GM06990 (cell line): ENCODE data around the gene KIF26B.

ENCODE experiments used
- DNase-seq: peaks from one replicate; pipeline ENCODE4 v3.0.0-alpha.2; 2011; ENCODE audit not compliant: insufficient read length; ENCODE audit errors: extremely low read depth
- H3K27me3 ChIP-seq: replicated peaks from 2 replicates; pipeline ENCODE4 v1.6.0; 2011; ENCODE audit warnings: low read length; ENCODE audit not compliant: control insufficient read depth, insufficient read depth
- H3K36me3 ChIP-seq: 2 replicates; pipeline ENCODE4 v1.5.1; 2011; ENCODE audit warnings: low read length; ENCODE audit not compliant: control insufficient read depth, insufficient read depth
- H3K4me3 ChIP-seq: replicated peaks from 2 replicates; pipeline ENCODE4 v1.5.1; 2011; ENCODE audit warnings: low read depth, mild to moderate bottlenecking, control low read depth, low read length
- TF ChIP-seq, protein P1 (sequence below): IDR thresholded peaks from 2 replicates; pipeline ENCODE4 v1.5.1; 2011; ENCODE audit warnings: low read length, control low read depth, mild to moderate bottlenecking, inconsistent platforms; ENCODE audit not compliant: insufficient read depth, poor library complexity, severe bottlenecking

Gene KIF26B

DNA sequence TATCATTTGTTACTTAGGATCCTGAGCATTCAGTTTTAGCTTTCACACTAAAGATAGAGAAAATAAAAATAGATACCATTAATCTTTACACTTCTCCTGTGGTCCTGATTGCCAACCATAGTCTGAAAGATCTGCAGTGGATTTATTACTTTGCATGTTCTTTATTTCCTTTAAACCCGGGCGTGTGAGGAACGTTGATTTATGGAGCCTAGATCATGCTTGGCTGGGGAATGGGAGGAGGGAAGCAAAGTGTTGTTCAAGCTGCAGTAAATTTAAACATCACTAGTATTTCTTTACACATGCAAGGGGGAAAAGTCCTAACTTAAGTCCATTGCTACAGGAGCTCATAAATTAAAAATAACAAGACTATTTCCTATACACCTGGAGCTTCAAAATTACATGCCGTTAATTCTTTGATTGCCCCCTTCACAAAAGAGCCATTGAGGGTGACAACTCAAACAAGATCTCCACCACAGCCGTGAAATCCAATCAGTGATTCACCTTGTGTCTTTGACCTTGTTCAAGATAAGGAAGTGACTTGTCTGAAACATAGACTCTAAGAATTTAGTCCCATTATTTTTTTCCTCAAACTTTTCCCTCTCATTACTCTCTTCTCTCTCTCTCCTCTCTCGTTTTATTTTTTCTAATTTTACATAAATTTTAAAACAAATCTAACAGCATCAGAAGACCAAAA lies 282.7 kb downstream of the KIF26B start:
- H3K27me3 ChIP-seq: no peaks in the 10 kb centered on the region
- no peak overlapping the region for H3K4me3 ChIP-seq
- DNase-seq: no peak
- no peaks in the 10 kb centered on the region for H3K36me3 ChIP-seq
- TF ChIP-seq, protein P1, sequence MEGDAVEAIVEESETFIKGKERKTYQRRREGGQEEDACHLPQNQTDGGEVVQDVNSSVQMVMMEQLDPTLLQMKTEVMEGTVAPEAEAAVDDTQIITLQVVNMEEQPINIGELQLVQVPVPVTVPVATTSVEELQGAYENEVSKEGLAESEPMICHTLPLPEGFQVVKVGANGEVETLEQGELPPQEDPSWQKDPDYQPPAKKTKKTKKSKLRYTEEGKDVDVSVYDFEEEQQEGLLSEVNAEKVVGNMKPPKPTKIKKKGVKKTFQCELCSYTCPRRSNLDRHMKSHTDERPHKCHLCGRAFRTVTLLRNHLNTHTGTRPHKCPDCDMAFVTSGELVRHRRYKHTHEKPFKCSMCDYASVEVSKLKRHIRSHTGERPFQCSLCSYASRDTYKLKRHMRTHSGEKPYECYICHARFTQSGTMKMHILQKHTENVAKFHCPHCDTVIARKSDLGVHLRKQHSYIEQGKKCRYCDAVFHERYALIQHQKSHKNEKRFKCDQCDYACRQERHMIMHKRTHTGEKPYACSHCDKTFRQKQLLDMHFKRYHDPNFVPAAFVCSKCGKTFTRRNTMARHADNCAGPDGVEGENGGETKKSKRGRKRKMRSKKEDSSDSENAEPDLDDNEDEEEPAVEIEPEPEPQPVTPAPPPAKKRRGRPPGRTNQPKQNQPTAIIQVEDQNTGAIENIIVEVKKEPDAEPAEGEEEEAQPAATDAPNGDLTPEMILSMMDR: no peak

DNA sequence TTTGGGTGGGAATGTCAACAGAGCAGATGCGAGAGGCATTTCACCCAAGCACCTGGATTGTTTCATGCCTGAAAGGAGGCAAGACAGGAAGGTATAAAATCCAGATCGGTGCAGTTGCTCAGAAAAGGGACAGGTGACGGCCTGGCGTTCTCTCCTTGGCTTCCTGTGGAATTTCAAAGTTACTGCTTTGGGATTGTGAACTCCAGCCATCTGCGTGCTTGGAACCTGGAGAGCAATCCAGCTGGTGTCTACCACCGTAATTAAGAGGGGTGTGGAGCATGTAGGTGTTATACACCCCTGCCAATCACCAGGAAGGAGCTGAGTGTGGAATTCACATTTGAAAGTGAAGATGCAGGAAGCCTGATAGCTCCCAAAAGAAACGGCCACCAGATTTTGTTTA lies 286.1 kb downstream of the KIF26B start:
- TF ChIP-seq, protein P1: no peak
- H3K27me3 ChIP-seq: no peaks in the 10 kb centered on the region
- no peak for DNase-seq
- H3K36me3 ChIP-seq: no peaks in the 10 kb centered on the region
- no peak overlapping the region for H3K4me3 ChIP-seq

DNA sequence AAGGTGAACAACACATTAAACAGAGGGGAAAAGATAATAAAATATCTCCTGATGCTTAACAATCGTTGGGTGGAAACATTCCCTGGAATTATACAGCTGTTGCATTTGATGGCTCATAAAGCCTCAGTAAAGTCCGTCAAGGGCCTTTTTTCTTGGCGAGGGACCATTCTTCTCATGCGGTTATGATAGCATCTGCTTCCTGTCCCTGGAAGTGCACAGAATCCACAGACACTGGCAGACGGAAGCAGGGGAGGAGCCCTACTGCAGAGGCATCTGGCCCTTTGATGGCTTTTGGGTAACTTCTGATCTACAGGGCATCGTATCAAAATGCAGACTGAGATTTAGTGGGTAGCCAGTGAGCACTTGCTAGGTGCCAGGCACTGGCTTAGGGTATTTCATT lies 286.9 kb downstream of the KIF26B start:
- no peak for DNase-seq
- H3K4me3 ChIP-seq: no peak overlapping the region
- no peaks in the 10 kb centered on the region for H3K27me3 ChIP-seq
- TF ChIP-seq, protein P1: no peak
- no peaks in the 10 kb centered on the region for H3K36me3 ChIP-seq

DNA sequence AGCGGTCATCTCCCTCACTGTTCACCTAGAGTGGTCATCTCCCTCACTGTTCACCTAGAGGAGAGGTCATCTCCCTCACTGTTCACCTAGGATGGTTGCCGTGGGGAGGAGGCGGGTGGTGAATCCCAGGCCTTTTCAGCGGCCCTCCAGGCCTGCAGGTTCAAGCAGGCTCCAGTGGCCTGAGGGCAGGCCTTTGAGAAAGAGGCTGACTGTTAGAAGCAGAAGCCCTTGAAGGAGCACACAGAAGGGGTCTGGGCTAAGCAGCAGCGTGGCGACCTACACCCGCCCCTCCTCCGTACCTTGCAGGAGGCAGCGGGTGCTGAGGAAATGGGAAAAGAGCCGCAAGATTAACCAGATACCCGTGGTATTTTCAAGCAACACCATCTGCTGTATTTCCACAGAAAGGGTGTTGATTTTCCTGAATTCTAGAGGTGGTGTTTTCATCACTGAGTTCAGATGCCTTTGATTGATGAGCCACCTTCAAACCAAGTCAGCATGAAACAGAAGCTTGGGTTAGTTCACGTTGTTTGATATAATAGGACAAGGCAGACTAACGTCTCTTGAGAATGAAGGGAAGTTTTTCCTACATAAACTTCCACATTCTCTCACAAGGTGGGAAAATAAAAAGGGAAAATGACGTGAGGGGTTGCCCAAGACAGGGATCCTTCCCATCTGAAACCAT lies 289.5 kb downstream of the KIF26B start:
- Histone ChIP-seq H3K36me3 (no peaks in the 10 kb centered on the region), H3K4me3 (no peak overlapping the region), H3K27me3 (no peaks in the 10 kb centered on the region)
- DNase-seq: no peak
- TF ChIP-seq, protein P1: no peak

DNA sequence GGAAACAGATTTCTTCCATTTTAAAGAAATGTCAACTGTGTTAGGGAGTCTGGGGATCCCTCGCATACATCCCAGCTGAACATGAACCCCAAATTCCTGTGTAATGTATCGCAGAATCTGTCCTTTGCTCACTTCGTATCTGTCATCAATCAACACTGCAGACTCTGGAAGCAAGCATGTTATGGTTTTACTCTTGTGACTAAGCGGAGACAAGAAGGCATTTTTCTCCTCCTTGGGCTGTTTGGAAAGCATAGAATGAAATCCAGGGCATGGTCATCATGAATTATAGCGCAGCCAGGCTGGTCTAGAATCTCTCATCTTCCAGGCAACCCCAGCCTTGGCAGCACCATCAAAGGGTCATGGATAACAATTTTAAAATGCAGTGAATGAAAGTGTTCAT lies 290.2 kb downstream of the KIF26B start:
- Histone ChIP-seq H3K36me3 (no peaks in the 10 kb centered on the region), H3K4me3 (no peak overlapping the region), H3K27me3 (no peaks in the 10 kb centered on the region)
- DNase-seq: no peak
- TF ChIP-seq, protein P1: no peak

DNA sequence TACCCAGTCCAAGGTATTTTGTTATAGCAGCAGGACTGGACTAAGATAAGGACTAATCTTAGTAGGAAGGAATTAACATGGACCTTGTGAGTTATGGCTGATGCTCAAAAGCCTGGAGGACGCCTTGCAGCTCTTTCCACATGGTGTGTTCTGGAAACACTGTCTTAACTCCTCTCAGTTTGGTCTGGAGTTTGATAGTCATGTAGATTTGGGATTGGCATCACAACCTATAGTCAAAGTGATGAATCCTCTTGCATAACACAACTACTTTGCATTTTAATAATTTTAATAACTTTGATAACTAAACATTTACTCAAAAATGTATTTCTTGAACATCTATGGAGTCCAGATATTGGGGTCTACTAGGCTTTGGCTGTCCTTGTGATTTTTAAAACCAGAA lies 293.7 kb downstream of the KIF26B start:
- DNase-seq: no peak
- H3K27me3 ChIP-seq: no peaks in the 10 kb centered on the region
- TF ChIP-seq, protein P1: no peak
- H3K36me3 ChIP-seq: no peaks in the 10 kb centered on the region
- no peak overlapping the region for H3K4me3 ChIP-seq
